Loucy (cell line): ENCODE results near the gene INPP5F.

Source experiments
- H2AFZ ChIP-seq: fragments of 200-600 bp; sonication (generic); 2 replicates; pipeline ENCODE4 v1.6.0; 2016; ENCODE audit warnings: antibody characterized with exemption, mild to moderate bottlenecking, low read length, moderate library complexity
- H3F3A ChIP-seq: fragments of 200-600 bp; 2 replicates; pipeline ENCODE4 v1.6.0; 2016; ENCODE audit warnings: antibody characterized with exemption, low read depth, mild to moderate bottlenecking
- H3K27me3 ChIP-seq: fragments of 200-600 bp; sonication (generic); 2 replicates; pipeline ENCODE4 v1.6.1; 2014; ENCODE audit warnings: low read length, mild to moderate bottlenecking; ENCODE audit not compliant: insufficient read depth, poor library complexity, severe bottlenecking
- H3K36me3 ChIP-seq: fragments of 200-600 bp; sonication (generic); 2 replicates; pipeline ENCODE4 v1.6.1; 2016; ENCODE audit warnings: low read length; ENCODE audit not compliant: insufficient read depth
- H3K4me1 ChIP-seq: fragments of 200-600 bp; sonication (generic); 2 replicates; pipeline ENCODE4 v1.5.1; 2014; ENCODE audit warnings: low read length, mild to moderate bottlenecking; ENCODE audit not compliant: insufficient read depth, poor library complexity, severe bottlenecking
- H3K4me2 ChIP-seq: fragments of 200-600 bp; sonication (generic); 2 replicates; pipeline ENCODE4 v1.6.0; 2014; ENCODE audit warnings: antibody characterized with exemption, low read length, low read depth, mild to moderate bottlenecking; ENCODE audit not compliant: poor library complexity, severe bottlenecking
- H3K4me3 ChIP-seq: fragments of 200-600 bp; sonication (generic); 2 replicates; pipeline ENCODE4 v1.5.1; 2014; ENCODE audit warnings: low read length, mild to moderate bottlenecking, mixed read lengths; ENCODE audit not compliant: poor library complexity, severe bottlenecking
- H3K79me2 ChIP-seq: fragments of 200-600 bp; sonication (generic); 2 replicates; pipeline ENCODE4 v1.6.1; 2014; ENCODE audit warnings: low read length; ENCODE audit not compliant: insufficient read depth
- H3K9ac ChIP-seq: fragments of 200-600 bp; sonication (generic); 2 replicates; pipeline ENCODE4 v1.6.0; 2014; ENCODE audit warnings: mild to moderate bottlenecking, low read depth, low read length, moderate library complexity; ENCODE audit not compliant: poor library complexity, severe bottlenecking
- H3K9me2 ChIP-seq: fragments of 200-600 bp; sonication (generic); replicated peaks from 2 replicates; pipeline ENCODE4 v1.6.1; 2016; ENCODE audit warnings: low read depth, low read length, mixed read lengths
- H3K9me3 ChIP-seq: fragments of 200-600 bp; sonication (generic); 2 replicates; pipeline ENCODE4 v1.6.1; 2014; ENCODE audit warnings: mild to moderate bottlenecking, antibody characterized with exemption, low read length, low read depth; ENCODE audit not compliant: insufficient read depth
- H4K20me1 ChIP-seq: fragments of 200-600 bp; sonication (generic); 2 replicates; pipeline ENCODE4 v1.6.0; 2014; ENCODE audit warnings: antibody characterized with exemption, low read length, mild to moderate bottlenecking; ENCODE audit not compliant: insufficient read depth, poor library complexity, severe bottlenecking
- EZH2phosphoT487 ChIP-seq: fragments of 200-600 bp; IDR thresholded peaks from 2 replicates; pipeline ENCODE4 v1.6.1; 2018; ENCODE audit warnings: antibody characterized with exemption, mild to moderate bottlenecking, moderate library complexity, borderline replicate concordance
- TF ChIP-seq, protein P1 (sequence below): fragments of 200-600 bp; sonication (generic); conservative IDR thresholded peaks from 2 replicates; pipeline ENCODE4 v1.5.1; 2014; ENCODE audit warnings: mild to moderate bottlenecking, antibody characterized with exemption, low read length

The INPP5F gene

DNA sequence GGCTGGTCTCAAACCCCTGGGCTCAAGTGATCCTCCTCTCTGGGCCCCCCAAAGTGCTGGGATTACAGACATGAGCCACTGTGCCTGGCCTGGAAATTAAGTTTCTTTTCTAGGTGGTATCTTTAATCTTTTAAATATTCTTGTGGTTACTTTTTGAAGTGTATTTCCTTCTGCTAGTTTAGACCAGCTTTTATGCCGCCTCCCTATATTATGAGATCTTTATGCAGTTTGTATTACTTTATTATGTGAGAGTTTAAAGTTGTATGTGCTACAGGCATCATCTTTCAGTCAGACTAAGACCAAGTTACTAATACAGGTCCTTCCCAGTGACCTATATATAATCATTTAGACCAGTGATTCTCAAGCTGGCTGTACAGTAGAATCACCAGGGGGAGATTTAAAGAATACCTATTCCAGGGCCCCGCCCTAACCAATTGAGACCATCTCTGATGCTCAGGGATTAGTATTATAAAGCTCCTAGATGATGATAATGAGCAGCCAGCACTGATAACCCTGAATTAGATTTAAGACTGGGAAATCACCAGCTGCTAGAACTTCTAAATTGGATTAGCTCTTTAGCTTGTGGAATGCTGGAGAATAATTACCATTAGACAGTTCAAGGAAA, 11.3 kb downstream of the INPP5F start:
- peaks cover 41% of the 10 kb centered on the region; the same call in 1 of the 2 replicates for H3K79me2 ChIP-seq
- H3K4me2 ChIP-seq, result peak overlapping the region; percentile 32
- TF ChIP-seq EZH2phosphoT487, result no peak
- TF ChIP-seq, protein P1, sequence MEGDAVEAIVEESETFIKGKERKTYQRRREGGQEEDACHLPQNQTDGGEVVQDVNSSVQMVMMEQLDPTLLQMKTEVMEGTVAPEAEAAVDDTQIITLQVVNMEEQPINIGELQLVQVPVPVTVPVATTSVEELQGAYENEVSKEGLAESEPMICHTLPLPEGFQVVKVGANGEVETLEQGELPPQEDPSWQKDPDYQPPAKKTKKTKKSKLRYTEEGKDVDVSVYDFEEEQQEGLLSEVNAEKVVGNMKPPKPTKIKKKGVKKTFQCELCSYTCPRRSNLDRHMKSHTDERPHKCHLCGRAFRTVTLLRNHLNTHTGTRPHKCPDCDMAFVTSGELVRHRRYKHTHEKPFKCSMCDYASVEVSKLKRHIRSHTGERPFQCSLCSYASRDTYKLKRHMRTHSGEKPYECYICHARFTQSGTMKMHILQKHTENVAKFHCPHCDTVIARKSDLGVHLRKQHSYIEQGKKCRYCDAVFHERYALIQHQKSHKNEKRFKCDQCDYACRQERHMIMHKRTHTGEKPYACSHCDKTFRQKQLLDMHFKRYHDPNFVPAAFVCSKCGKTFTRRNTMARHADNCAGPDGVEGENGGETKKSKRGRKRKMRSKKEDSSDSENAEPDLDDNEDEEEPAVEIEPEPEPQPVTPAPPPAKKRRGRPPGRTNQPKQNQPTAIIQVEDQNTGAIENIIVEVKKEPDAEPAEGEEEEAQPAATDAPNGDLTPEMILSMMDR, result no peak
- no peaks in the 10 kb centered on the region for H3K9me2 ChIP-seq
- H3K9me3 ChIP-seq, result no peaks in the 10 kb centered on the region
- peaks cover 7% of the 10 kb centered on the region for H4K20me1 ChIP-seq
- no peak overlapping the region for H2AFZ ChIP-seq
- peaks cover 35% of the 10 kb centered on the region for H3K4me1 ChIP-seq
- no peaks in the 10 kb centered on the region for H3K27me3 ChIP-seq
- H3K4me3 ChIP-seq, result no peak overlapping the region
- H3K9ac ChIP-seq, result no peak overlapping the region
- H3F3A ChIP-seq, result no peaks in the 10 kb centered on the region
- H3K36me3 ChIP-seq, result no peaks in the 10 kb centered on the region

DNA sequence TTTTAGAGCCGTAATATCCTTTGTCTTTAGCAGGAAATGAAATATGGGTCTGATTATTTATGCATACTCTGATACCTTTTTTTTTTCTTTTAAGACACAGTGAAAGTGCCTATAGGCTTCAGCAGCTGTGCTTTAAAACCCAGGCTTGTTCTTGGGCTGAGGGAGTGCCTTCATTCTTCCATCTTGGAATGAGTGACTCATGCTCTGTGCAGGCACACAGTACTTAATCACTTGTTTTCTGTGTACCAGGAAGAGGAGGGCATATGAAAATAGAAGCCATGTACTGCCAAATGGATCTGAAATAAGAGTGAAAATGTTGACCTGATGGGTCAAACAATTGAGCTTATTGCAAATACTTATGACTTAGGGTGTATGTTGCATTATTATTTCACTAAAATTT, 12.0 kb downstream of the INPP5F start:
- Histone ChIP-seq H3K27me3 (no peaks in the 10 kb centered on the region), H3K4me1 (peaks cover 35% of the 10 kb centered on the region), H4K20me1 (peaks cover 7% of the 10 kb centered on the region), H2AFZ (no peak overlapping the region), H3F3A (no peaks in the 10 kb centered on the region), H3K4me3 (no peak overlapping the region), H3K79me2 (peaks cover 40% of the 10 kb centered on the region; the same call in 1 of the 2 replicates), H3K36me3 (no peaks in the 10 kb centered on the region), H3K4me2 (peak overlapping the region; percentile 32), H3K9ac (no peak overlapping the region), H3K9me2 (no peaks in the 10 kb centered on the region), H3K9me3 (no peaks in the 10 kb centered on the region)
- no peak for TF ChIP-seq EZH2phosphoT487
- TF ChIP-seq, protein P1, result no peak

DNA sequence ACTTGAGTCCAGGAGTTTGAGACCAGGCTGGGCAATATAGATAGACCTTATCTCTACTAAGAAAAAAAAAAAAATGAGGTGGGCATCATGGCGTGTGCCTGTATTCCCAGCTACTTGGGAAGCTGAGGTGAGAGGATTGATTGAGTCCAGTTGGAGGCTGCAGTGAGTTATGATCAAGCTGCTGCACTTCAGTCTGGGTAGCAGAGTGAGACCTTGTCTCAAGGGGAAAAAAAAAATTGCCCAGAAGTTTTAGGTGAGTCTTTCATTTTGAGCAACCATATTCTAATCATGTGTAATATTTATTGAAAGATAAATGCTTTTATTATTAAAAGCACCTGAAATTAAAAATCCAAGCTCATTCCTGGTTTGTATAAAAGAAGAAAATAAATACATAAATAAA, 13.1 kb downstream of the INPP5F start:
- TF ChIP-seq, protein P1, result no peak
- Histone ChIP-seq H3K9me2 (no peaks in the 10 kb centered on the region), H3F3A (no peaks in the 10 kb centered on the region), H3K4me1 (peaks cover 35% of the 10 kb centered on the region), H3K4me2 (no peak overlapping the region), H3K4me3 (no peak overlapping the region), H3K79me2 (peaks cover 39% of the 10 kb centered on the region; the same call in 1 of the 2 replicates), H3K9me3 (no peaks in the 10 kb centered on the region), H2AFZ (no peak overlapping the region), H3K9ac (no peak overlapping the region), H4K20me1 (peaks cover 7% of the 10 kb centered on the region), H3K27me3 (no peaks in the 10 kb centered on the region), H3K36me3 (no peaks in the 10 kb centered on the region)
